Ovary (tissue), 9 donors: ENCODE measurements around the gene UBA3. TPM values are rescaled to one million over a fixed set of nuclear protein-coding genes. Genes with fewer than 3 reads are reported as not detected.

Experiments
- DNase-seq, 5 donors: peaks; one replicate each; pipeline ENCODE4 v3.0.0-alpha.2; 2019 to 2020
- H3K27ac ChIP-seq, 2 donors: fragments of 200-600 bp; one replicate each; pipeline versions ENCODE4 v1.5.1 to v1.8.0; 2019 to 2022
- H3K27me3 ChIP-seq: fragments of 200-600 bp; one replicate; pipeline ENCODE4 v1.8.0; 2022
- H3K36me3 ChIP-seq: fragments of 200-600 bp; sonication (generic); one replicate; pipeline ENCODE4 v1.5.1; 2019
- H3K4me1 ChIP-seq: one replicate; pipeline ENCODE4 v1.8.1; 2013; ENCODE audit warnings: mild to moderate bottlenecking, moderate library complexity; ENCODE audit not compliant: insufficient read depth
- H3K4me3 ChIP-seq: fragments of 200-600 bp; sonication (generic); one replicate; pipeline ENCODE4 v1.5.1; 2017
- H3K9me3 ChIP-seq, 2 donors: fragments of 200-600 bp in 1 of 2; sonication (generic) in 1 of 2; one replicate each; pipeline versions ENCODE4 v1.5.1 to v1.8.1; 2013 to 2019; ENCODE audit warnings: mild to moderate bottlenecking in 1 of 2, moderate library complexity in 1 of 2
- EP300 ChIP-seq: sonication (generic); formaldehyde crosslinking; IDR thresholded peaks from one replicate; pipeline ENCODE4 v1.6.1; 2017; ENCODE audit warnings: antibody characterized with exemption
- POLR2A ChIP-seq: fragments of 450-650 bp; IDR thresholded peaks from one replicate; pipeline ENCODE4 v1.6.1; 2017; ENCODE audit warnings: antibody characterized with exemption, mild to moderate bottlenecking, moderate library complexity
- WGBS, 3 donors: extraction: QIAGEN DNeasy Blood & Tissue Kit in 1 of 3; methylation state at CpG; one replicate each; pipeline versions ENCODE4 v1.1.5 to v1.1.7; 2013 to 2017; 5-methylcytosine and 5-hydroxymethylcytosine counted together
- intact Hi-C, 4 donors: fragments of 100-400 bp; cut with DNase I; formaldehyde crosslinking; loops; one replicate each; pipeline versions ENCODE4 v1.11.0 to v1.15.1; 2022 to 2023
- polyA plus RNA-seq, 2 donors: library from polyadenylated mRNA; stranded (reverse); fragments of 200-250 nt in 1 of 2; fragments of 350-450 nt in 1 of 2; fragmentation: Illumina TruSeq in 1 of 2; extraction: RNeasy Lipid Tissue Mini Kit (QIAGEN cat#74804) in 1 of 2; gene quantifications; one replicate each; pipeline ENCODE4 v1.2.3, GENCODE V29; 2013 to 2014
- total RNA-seq, 7 donors: library from RNA; depleted of rRNA in 2 of 7; stranded (reverse); fragments of >200 nt in 2 of 7; fragmentation: NEBNext Ultra II Directional in 3 of 7; extraction: Animal tissue kit (Norgen Biotek cat#: 25700) in 3 of 7; gene quantifications; one replicate each; pipeline versions ENCODE4 v1.1.0 to v1.2.4, GENCODE V29; 2016 to 2023
- TF ChIP-seq, protein P1 (sequence below), 3 donors: fragments of 450-650 bp in 2 of 3; fragments of 200-600 bp in 1 of 3; IDR thresholded peaks; one replicate each; pipeline versions ENCODE4 v1.5.1 to v1.8.0; 2016 to 2022; ENCODE audit warnings: antibody characterized with exemption in 3 of 3, mild to moderate bottlenecking in 1 of 3
- donor health status: DM: no; HTN: no; CAD: no; lungs with moderate emphysema.
- donor health status: DM: no; HTN: no; CAD: no.
- donor health status: Bipolar disorder and iron deficiency.
- donor health status: DM: yes; HTN: yes; CAD: no.
- donor health status: DM: no; HTN: no; CAD: no.
- donor health status: DM: yes; HTN: yes; CAD: no.

UBA3 gene
- total and polyA plus RNA-seq, 9 donors = 34.7 to 54.9 (median 47.7) TPM

DNA sequence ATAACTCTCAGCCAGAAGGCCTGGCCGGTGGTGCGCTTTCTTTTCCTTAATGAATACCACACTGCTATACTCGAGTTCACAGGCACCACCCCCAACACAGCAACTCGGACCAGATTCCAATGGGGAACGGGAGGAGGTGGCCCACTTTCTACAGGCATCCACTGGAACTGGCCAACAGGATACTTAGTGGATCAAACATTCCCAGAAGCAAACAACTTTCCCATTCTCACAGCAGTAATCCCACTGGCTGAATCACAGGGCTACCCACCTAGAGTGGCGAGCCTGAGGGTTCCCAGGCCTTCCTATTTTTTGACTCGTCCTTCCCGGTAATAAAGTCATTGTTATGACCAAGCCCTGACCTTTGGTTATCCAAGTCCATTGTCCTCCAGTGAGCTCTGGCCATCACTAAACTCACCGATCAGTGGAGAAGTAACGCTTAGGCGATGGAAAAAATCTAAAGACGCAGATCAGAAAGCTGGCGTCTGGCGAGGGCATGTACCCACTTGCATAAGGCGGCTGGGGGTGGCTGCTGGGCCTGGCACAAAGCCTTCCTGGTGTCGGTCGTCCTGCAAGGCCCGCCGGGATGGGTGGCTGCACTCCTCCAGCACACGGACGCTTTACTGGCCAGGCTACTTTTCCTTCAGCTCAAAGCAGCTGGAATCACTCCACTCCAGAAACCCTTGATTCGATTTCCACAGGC lies 67.9 kb downstream of the UBA3 start:
- peak overlapping the region; percentile 96 to 100 for H3K27ac ChIP-seq
- H3K9me3 ChIP-seq = no peaks in the 10 kb centered on the region
- peak overlapping the region; percentile 85 for H3K4me3 ChIP-seq
- H3K27me3 ChIP-seq = no peaks in the 10 kb centered on the region
- intact Hi-C loops = no loop called here
- H3K4me1 ChIP-seq = peaks cover 4% of the 10 kb centered on the region
- H3K36me3 ChIP-seq = no peaks in the 10 kb centered on the region
- 40 to 52% (median 41%) methylated on average over 22 of the region's 22 CpGs for WGBS, 3 donors
- DNase-seq = peak; percentile 41 to 69 (median 60)
- TF ChIP-seq POLR2A (no peak), EP300 (no peak)
- TF ChIP-seq, protein P1, sequence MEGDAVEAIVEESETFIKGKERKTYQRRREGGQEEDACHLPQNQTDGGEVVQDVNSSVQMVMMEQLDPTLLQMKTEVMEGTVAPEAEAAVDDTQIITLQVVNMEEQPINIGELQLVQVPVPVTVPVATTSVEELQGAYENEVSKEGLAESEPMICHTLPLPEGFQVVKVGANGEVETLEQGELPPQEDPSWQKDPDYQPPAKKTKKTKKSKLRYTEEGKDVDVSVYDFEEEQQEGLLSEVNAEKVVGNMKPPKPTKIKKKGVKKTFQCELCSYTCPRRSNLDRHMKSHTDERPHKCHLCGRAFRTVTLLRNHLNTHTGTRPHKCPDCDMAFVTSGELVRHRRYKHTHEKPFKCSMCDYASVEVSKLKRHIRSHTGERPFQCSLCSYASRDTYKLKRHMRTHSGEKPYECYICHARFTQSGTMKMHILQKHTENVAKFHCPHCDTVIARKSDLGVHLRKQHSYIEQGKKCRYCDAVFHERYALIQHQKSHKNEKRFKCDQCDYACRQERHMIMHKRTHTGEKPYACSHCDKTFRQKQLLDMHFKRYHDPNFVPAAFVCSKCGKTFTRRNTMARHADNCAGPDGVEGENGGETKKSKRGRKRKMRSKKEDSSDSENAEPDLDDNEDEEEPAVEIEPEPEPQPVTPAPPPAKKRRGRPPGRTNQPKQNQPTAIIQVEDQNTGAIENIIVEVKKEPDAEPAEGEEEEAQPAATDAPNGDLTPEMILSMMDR (IDR thresholded peaks at IDR 0.05) = no peak

DNA sequence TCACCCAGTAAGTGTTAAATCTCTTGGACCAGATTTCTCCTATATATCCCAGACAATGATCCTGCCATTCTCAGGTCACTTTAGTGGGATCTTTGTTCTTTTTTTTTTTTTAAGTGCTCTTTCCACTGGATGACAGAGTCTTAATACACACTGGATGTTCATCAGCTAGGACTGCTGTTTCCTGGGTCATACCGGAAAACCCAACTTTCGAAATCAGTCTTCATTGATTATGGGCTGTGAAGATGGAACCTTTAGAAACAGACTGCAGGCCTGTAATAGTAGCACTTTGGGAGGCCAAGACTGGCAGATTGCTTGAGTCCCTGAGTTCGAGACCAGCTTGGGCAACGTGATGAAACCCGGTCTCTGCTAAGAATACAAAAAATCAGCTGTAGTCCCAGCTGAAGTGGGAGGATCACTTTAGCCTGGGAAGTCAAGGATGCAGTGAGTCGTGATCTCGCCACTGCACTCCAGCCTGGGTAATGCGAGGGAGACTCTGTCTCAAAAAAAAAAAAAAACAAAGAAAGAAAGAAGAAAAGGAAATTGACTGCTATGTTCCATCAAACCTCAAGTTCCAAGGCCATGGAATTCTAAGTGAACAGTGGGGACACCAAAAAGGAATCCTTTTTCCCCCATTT lies 69.0 kb downstream of the UBA3 start:
- Histone ChIP-seq H3K4me3 (no peak overlapping the region), H3K27ac (no peak overlapping the region), H3K27me3 (no peaks in the 10 kb centered on the region), H3K36me3 (no peaks in the 10 kb centered on the region), H3K4me1 (peaks cover 4% of the 10 kb centered on the region), H3K9me3 (no peaks in the 10 kb centered on the region)
- TF ChIP-seq EP300 (no peak), POLR2A (no peak)
- TF ChIP-seq, protein P1 (IDR thresholded peaks at IDR 0.05) = no peak
- DNase-seq = no peak
- intact Hi-C loops = no loop called here
- 85 to 94% (median 88%) methylated on average over 8 of the region's 8 CpGs for WGBS, 3 donors

DNA sequence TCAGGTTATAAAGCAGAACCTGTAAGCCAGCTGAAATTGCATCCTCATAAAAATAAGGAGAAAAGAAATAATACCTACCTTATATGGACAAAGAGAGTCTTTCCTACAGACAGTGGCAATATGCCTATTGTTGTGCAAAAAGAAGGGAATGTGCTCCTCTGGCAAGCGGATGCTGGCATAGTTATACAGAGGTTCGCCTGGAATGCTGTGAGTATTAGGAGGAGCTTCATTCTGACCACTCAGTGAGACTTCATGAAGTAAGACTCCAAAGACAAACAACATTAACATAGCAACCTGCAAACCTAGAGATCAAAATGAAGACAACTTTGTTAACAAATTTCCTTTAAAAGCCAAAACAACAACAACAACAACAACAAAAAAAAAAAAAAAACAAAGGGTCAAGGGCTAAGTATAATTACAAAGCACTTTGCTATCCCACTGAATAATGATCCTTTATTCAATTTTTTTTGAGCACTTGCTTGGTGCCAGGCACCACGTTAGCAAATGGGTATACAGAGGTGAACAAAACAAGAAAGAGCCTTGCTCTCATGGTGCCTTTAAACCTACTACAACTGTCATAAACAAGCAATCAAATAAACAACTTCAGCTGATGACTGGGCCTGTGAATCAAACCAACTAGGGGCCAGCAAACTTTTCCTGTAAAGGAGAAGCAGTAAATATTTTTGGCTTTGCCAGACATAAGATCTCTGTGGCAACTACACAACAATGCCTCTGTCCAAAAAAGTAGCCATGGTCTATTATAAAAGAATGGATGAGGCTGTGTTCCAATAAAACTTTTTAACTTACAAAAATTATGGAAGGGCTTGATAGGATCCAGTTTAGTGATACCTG lies 70.4 kb downstream of the UBA3 start:
- H3K4me1 ChIP-seq = peaks cover 4% of the 10 kb centered on the region
- H3K27me3 ChIP-seq = no peaks in the 10 kb centered on the region
- peak in 1 of 5 donors; percentile 48 for DNase-seq
- intact Hi-C loops = no loop called here
- H3K27ac ChIP-seq = no peak overlapping the region
- H3K9me3 ChIP-seq = no peaks in the 10 kb centered on the region
- TF ChIP-seq EP300 (no peak), POLR2A (no peak)
- TF ChIP-seq, protein P1 (IDR thresholded peaks at IDR 0.05) = no peak
- H3K36me3 ChIP-seq = no peaks in the 10 kb centered on the region
- no peak overlapping the region for H3K4me3 ChIP-seq
- 17 to 25% (median 24%) methylated on average over 3 of the region's 3 CpGs for WGBS, 3 donors

DNA sequence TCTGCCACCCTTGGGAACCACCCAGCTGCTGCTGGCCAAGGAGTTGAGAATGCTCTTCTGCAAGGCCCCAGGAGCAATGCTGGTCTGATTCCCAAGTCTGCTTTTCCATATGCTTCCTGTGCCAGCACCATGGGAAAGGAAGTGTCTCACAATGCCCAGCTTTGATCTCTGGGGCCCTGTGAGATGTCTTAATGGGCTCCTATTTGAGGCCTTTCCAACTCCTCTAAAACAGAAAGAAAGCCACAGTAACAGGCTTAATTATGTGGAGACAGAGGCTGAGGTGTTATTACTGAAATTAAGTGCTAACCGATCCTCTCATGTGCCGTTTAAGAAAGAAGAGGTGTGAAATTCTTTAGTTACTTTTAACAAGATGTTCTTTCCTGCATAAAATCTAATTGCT lies 71.2 kb downstream of the UBA3 start:
- H3K36me3 ChIP-seq = no peaks in the 10 kb centered on the region
- DNase-seq = no peak
- peaks cover 4% of the 10 kb centered on the region for H3K4me1 ChIP-seq
- H3K9me3 ChIP-seq = no peaks in the 10 kb centered on the region
- intact Hi-C loops = no loop called here
- H3K4me3 ChIP-seq = no peak overlapping the region
- H3K27ac ChIP-seq = no peak overlapping the region
- TF ChIP-seq, protein P1 (IDR thresholded peaks at IDR 0.05) = no peak
- no peak for TF ChIP-seq POLR2A
- TF ChIP-seq EP300 = no peak
- 56 to 73% (median 68%) methylated on average over 2 of the region's 2 CpGs for WGBS, 3 donors
- no peaks in the 10 kb centered on the region for H3K27me3 ChIP-seq
